Panc1 (cell line): ENCODE measurements around the gene ACTL6B.

Experiments
- CTCF ChIP-seq: fragments of 450-650 bp; IDR thresholded peaks from 2 replicates; pipeline ENCODE4 v1.5.1; 2017; ENCODE audit warnings: mild to moderate bottlenecking
- POLR2AphosphoS5 ChIP-seq: IDR thresholded peaks from 2 replicates; pipeline ENCODE4 v1.6.1; 2012; ENCODE audit warnings: mild to moderate bottlenecking, low read depth, low read length, moderate library complexity

GRCh38 chr7:100682991-100683658, 26.9 kb upstream of the ACTL6B start:
- TF ChIP-seq POLR2AphosphoS5 (no peak), CTCF (no peak)
